BJ (cell line): ENCODE results near the gene CENPP. TPM values are rescaled to one million over a fixed set of nuclear protein-coding genes. Genes with fewer than 3 reads are reported as not detected.

Experiments used
- CTCF ChIA-PET: fragments of 350-600 bp; formaldehyde crosslinking; extraction: SDS; loops from one replicate; lab custom pipeline; 2021; ENCODE audit warnings: antibody characterized with exemption, inconsistent platforms; lab: Yijun Ruan, JAX
- POLR2A ChIA-PET: fragments of 300-600 bp; sonication (Branson Sonifier 250); formaldehyde crosslinking; extraction: SDS; loops from one replicate; lab custom pipeline; 2021; ENCODE audit warnings: antibody characterized with exemption; lab: Charles Lee
- DNase-seq: peaks from one replicate; pipeline ENCODE4 v3.0.0-alpha.2; 2011; ENCODE audit warnings: low read depth
- H3K27me3 ChIP-seq: 2 replicates; pipeline ENCODE4 v1.6.0; 2011; ENCODE audit warnings: low read length; ENCODE audit not compliant: control insufficient read depth, insufficient read depth
- H3K36me3 ChIP-seq: 2 replicates; pipeline ENCODE4 v1.5.1; 2011; ENCODE audit warnings: low read length; ENCODE audit not compliant: control insufficient read depth, insufficient read depth
- H3K4me3 ChIP-seq: 2 replicates; pipeline ENCODE4 v1.5.1; 2011; ENCODE audit warnings: low read depth, mild to moderate bottlenecking, control low read depth, low read length
- polyA plus RNA-seq: library from polyadenylated mRNA; depleted of rRNA; stranded (reverse); fragments of >200 nt; gene quantifications from 2 replicates; pipeline ENCODE4 v1.2.3, GENCODE V29; 2011
- TF ChIP-seq, protein P1 (sequence below): IDR thresholded peaks from 2 replicates; pipeline ENCODE4 v1.5.1; 2011; ENCODE audit warnings: low read depth, mild to moderate bottlenecking, control low read depth, inconsistent platforms, low read length, moderate library complexity; ENCODE audit not compliant: insufficient read depth

CENPP gene
- polyA plus RNA-seq, 1 experiment: 1.3 TPM

DNA sequence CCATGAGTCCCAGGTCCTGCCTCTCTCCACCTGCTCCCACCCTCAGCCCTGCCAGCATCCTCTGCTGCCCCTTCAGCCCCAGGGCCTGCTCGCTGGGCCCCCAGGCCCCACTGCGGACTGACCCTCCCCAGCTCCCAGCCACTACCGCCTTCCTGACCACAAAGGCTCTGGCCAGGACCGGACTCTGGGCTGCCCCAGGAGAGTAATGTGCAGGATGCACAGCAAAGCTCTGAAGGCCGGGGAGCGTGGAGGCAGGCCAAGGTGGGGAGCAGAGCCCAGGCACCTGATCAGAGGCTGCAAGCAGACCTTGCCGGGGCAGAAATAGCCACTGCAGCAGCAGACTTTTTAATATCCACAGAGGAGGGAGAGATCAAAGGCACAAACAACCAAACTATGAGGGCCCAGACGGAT, 316.3 kb downstream of the CENPP start:
- H3K27me3 ChIP-seq: no peaks in the 10 kb centered on the region
- POLR2A ChIA-PET: no interaction called here
- peaks cover 37% of the 10 kb centered on the region for H3K36me3 ChIP-seq
- no peak overlapping the region for H3K4me3 ChIP-seq
- TF ChIP-seq, protein P1, sequence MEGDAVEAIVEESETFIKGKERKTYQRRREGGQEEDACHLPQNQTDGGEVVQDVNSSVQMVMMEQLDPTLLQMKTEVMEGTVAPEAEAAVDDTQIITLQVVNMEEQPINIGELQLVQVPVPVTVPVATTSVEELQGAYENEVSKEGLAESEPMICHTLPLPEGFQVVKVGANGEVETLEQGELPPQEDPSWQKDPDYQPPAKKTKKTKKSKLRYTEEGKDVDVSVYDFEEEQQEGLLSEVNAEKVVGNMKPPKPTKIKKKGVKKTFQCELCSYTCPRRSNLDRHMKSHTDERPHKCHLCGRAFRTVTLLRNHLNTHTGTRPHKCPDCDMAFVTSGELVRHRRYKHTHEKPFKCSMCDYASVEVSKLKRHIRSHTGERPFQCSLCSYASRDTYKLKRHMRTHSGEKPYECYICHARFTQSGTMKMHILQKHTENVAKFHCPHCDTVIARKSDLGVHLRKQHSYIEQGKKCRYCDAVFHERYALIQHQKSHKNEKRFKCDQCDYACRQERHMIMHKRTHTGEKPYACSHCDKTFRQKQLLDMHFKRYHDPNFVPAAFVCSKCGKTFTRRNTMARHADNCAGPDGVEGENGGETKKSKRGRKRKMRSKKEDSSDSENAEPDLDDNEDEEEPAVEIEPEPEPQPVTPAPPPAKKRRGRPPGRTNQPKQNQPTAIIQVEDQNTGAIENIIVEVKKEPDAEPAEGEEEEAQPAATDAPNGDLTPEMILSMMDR: no peak
- CTCF ChIA-PET: interaction anchor here (0.6 kb wide), 1 partner anchor 1816 kb away, joined by 3 read pairs; no protein-coding TSS in a partner anchor
- no peak for DNase-seq

DNA sequence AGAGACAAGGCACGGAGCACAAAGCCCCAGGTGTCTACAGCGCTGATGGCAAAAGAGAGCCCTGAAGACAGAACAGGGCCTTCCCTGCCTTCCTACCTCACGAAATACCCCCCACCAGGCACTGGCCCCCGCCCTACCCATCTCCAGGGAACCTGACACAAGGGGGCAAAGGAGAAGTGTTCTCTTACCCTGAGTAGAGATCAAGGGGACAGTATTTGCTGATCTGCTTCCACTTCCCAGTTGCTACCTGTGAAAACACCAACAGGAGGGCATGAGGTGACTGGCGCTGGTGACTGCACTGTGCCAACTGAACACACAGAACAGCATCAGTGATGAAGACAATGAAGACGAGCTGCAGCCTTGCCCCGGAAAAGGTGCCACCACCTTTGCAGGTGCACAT, 316.8 kb downstream of the CENPP start:
- TF ChIP-seq, protein P1: no peak
- Histone ChIP-seq H3K4me3 (no peak overlapping the region), H3K36me3 (peaks cover 33% of the 10 kb centered on the region), H3K27me3 (no peaks in the 10 kb centered on the region)
- CTCF ChIA-PET: no interaction called here
- no peak for DNase-seq
- POLR2A ChIA-PET: no interaction called here

DNA sequence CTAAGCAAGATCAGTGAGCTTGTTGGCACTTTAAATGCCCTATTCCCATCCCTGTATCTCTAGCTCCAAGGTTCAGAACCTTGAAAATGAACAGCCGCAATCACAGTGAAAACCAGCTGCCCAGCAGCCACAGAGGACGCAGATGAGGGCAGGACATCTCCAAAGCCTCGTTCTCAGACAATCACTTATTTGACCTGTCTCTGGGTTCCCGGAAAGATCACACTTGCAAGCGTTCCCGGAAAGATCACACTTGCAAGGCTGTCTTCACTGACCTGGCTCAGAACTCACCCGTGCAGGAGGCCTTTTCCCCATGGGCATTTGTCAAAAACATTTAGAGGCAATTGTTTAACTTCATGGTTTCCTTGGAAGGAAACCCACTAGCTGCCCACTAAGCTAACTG, 318.5 kb downstream of the CENPP start:
- peaks cover 34% of the 10 kb centered on the region for H3K36me3 ChIP-seq
- no peaks in the 10 kb centered on the region for H3K27me3 ChIP-seq
- ChIA-PET CTCF (interaction anchor here (0.7 kb wide), 1 partner anchor 146 kb away, joined by 3 read pairs; no protein-coding TSS in a partner anchor), POLR2A (no interaction called here)
- no peak overlapping the region for H3K4me3 ChIP-seq
- no peak for DNase-seq
- TF ChIP-seq, protein P1: no peak

DNA sequence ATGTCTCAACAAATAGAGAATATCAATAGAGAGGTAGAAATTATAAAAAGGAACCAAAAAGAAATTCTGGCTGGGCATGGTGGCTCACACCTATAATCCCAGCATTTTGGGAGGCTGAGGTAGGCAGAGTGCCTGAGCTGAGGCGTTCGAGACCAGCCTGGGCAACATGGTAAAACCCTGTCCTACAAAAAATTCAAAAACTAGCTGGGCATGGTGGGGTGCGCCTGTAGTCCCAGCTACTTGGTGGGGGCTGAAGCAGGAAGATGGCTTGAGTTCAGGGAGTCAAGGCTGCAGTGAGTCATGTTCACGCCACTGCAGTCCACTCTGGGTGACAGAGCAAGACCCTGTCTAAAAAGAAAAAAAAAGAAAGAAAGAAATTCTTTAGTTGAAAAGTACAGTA, 319.3 kb downstream of the CENPP start:
- DNase-seq: no peak
- no peaks in the 10 kb centered on the region for H3K27me3 ChIP-seq
- H3K4me3 ChIP-seq: no peak overlapping the region
- ChIA-PET CTCF (interaction anchor here (0.6 to 1.2 kb wide), 2 partner anchors 15 to 319 kb away, joined by 3 read pairs; partner anchors contain the start of gene CENPP), POLR2A (no interaction called here)
- TF ChIP-seq, protein P1: no peak
- H3K36me3 ChIP-seq: peaks cover 34% of the 10 kb centered on the region

DNA sequence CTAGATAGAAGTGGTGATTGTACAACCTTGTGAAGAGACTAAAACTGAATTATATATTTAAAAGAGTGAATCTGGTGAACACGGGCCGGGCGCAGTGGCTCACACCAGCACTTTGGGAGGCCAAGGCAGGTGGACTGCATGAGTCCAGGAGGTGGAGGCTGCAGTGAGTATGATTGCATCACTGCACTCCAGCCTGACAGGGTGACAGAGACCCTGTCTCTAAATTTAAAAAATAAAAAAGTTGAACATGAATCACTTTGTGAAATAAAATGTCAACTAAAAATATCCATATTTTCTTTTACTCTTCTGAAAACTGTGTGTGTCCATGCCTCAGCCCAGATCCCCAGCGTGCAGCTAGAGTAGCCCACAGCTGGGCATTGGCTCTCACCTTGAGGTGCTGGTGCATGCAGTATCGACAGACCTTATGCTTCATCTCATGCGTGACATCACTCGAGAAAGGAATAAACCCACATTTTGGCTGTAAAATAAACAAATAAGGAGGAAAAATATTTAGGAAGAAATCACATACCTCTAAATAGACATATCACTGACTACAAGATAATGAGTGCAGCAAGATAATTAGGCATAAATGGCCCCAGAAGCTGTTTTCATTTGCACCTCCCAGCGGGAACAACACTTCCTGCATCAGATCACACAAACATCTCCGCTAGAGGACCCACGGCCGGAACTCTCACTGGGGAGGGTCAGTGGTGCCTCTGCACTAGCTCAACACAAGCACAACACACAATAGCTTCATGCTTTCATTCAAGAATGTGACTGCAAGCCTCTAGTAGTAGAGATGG, 322.1 kb downstream of the CENPP start:
- DNase-seq: no peak
- Histone ChIP-seq H3K36me3 (peaks cover 19% of the 10 kb centered on the region), H3K27me3 (no peaks in the 10 kb centered on the region), H3K4me3 (no peak overlapping the region)
- ChIA-PET POLR2A (no interaction called here), CTCF (no interaction called here)
- TF ChIP-seq, protein P1: no peak
